ENCODE data around the gene CREB5.

GRCh38 chr7:28432105-28432504, 19.8 kb downstream of the CREB5 start:
- no peak for TF ChIP-seq NR3C1 (CRISPR knock-in tag; conservative IDR thresholded peaks at IDR 0.05; ENCODE audit: low read depth)
- TF ChIP-seq, protein P1, sequence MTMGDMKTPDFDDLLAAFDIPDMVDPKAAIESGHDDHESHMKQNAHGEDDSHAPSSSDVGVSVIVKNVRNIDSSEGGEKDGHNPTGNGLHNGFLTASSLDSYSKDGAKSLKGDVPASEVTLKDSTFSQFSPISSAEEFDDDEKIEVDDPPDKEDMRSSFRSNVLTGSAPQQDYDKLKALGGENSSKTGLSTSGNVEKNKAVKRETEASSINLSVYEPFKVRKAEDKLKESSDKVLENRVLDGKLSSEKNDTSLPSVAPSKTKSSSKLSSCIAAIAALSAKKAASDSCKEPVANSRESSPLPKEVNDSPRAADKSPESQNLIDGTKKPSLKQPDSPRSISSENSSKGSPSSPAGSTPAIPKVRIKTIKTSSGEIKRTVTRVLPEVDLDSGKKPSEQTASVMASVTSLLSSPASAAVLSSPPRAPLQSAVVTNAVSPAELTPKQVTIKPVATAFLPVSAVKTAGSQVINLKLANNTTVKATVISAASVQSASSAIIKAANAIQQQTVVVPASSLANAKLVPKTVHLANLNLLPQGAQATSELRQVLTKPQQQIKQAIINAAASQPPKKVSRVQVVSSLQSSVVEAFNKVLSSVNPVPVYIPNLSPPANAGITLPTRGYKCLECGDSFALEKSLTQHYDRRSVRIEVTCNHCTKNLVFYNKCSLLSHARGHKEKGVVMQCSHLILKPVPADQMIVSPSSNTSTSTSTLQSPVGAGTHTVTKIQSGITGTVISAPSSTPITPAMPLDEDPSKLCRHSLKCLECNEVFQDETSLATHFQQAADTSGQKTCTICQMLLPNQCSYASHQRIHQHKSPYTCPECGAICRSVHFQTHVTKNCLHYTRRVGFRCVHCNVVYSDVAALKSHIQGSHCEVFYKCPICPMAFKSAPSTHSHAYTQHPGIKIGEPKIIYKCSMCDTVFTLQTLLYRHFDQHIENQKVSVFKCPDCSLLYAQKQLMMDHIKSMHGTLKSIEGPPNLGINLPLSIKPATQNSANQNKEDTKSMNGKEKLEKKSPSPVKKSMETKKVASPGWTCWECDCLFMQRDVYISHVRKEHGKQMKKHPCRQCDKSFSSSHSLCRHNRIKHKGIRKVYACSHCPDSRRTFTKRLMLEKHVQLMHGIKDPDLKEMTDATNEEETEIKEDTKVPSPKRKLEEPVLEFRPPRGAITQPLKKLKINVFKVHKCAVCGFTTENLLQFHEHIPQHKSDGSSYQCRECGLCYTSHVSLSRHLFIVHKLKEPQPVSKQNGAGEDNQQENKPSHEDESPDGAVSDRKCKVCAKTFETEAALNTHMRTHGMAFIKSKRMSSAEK (CRISPR knock-in tag; IDR thresholded peaks at IDR 0.05; ENCODE audit: borderline replicate concordance): no peak
- TF ChIP-seq, protein P2, sequence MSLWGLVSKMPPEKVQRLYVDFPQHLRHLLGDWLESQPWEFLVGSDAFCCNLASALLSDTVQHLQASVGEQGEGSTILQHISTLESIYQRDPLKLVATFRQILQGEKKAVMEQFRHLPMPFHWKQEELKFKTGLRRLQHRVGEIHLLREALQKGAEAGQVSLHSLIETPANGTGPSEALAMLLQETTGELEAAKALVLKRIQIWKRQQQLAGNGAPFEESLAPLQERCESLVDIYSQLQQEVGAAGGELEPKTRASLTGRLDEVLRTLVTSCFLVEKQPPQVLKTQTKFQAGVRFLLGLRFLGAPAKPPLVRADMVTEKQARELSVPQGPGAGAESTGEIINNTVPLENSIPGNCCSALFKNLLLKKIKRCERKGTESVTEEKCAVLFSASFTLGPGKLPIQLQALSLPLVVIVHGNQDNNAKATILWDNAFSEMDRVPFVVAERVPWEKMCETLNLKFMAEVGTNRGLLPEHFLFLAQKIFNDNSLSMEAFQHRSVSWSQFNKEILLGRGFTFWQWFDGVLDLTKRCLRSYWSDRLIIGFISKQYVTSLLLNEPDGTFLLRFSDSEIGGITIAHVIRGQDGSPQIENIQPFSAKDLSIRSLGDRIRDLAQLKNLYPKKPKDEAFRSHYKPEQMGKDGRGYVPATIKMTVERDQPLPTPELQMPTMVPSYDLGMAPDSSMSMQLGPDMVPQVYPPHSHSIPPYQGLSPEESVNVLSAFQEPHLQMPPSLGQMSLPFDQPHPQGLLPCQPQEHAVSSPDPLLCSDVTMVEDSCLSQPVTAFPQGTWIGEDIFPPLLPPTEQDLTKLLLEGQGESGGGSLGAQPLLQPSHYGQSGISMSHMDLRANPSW (CRISPR knock-in tag; conservative IDR thresholded peaks at IDR 0.05; ENCODE audit: low read depth): no peak
